ENCODE data around the gene ABCA1.
"Not testable (repeated sequence)": the region's sequence is repeated elsewhere in the genome, so short reads cannot be mapped to it uniquely, and the experiment has no call there.

ABCA1 gene

GRCh38 chr9:104775976-104776375 is 152.0 kb downstream of the ABCA1 start:
- no peaks in the 10 kb centered on the region for H3K4me1 ChIP-seq (ENCODE audit: control insufficient read depth, insufficient read depth, low read length)

GRCh38 chr9:104775574-104775936 is 152.4 kb downstream of the ABCA1 start:
- Histone ChIP-seq H3K4me3 (ENCODE audit: low read depth, low read length) (no peak overlapping the region), H3K9me3 (ENCODE audit: control insufficient read depth, insufficient read depth, low read depth, low read length) (no peaks in the 10 kb centered on the region), H3K9ac (ENCODE audit: low read length) (no peak overlapping the region), H3K27me3 (ENCODE audit: control insufficient read depth, insufficient read depth, low read length) (no peaks in the 10 kb centered on the region), H3K4me1 (ENCODE audit: control insufficient read depth, insufficient read depth, low read length) (no peaks in the 10 kb centered on the region), H3K36me3 (ENCODE audit: control insufficient read depth, insufficient read depth, low read length) (no peaks in the 10 kb centered on the region), H3K27ac (ENCODE audit: low read depth, low read length) (no peak overlapping the region)

More at GRCh38 chr9:104775976-104776375, 152.0 kb downstream of the ABCA1 start:
- Histone ChIP-seq H3K27ac (ENCODE audit: low read depth, low read length) (no peak overlapping the region), H3K27me3 (ENCODE audit: control insufficient read depth, insufficient read depth, low read length) (no peaks in the 10 kb centered on the region), H3K4me3 (ENCODE audit: low read depth, low read length) (no peak overlapping the region), H3K9me3 (ENCODE audit: control insufficient read depth, insufficient read depth, low read depth, low read length) (no peaks in the 10 kb centered on the region), H3K36me3 (ENCODE audit: control insufficient read depth, insufficient read depth, low read length) (no peaks in the 10 kb centered on the region), H3K9ac (ENCODE audit: low read length) (no peak overlapping the region)

- no peaks in the 10 kb centered on the region for H3K4me1 ChIP-seq (ENCODE audit: control insufficient read depth, insufficient read depth, low read length)
- no peak overlapping the region for H3K9ac ChIP-seq (ENCODE audit: low read length)
- H3K36me3 ChIP-seq (ENCODE audit: control insufficient read depth, insufficient read depth, low read length): no peaks in the 10 kb centered on the region
- no peak overlapping the region for H3K4me3 ChIP-seq (ENCODE audit: low read depth, low read length)
- no peak overlapping the region for H3K27ac ChIP-seq (ENCODE audit: low read depth, low read length)
- H3K27me3 ChIP-seq (ENCODE audit: control insufficient read depth, insufficient read depth, low read length): no peaks in the 10 kb centered on the region
- no peaks in the 10 kb centered on the region for H3K9me3 ChIP-seq (ENCODE audit: control insufficient read depth, insufficient read depth, low read depth, low read length)
Observed at GRCh38 chr9:104774831-104775573, 153.0 kb downstream of the ABCA1 start.

GRCh38 chr9:104774132-104774531 is 153.8 kb downstream of the ABCA1 start:
- no peaks in the 10 kb centered on the region for H3K36me3 ChIP-seq (ENCODE audit: control insufficient read depth, insufficient read depth, low read length)
- no peaks in the 10 kb centered on the region for H3K4me1 ChIP-seq (ENCODE audit: control insufficient read depth, insufficient read depth, low read length)
- H3K9me3 ChIP-seq (ENCODE audit: control insufficient read depth, insufficient read depth, low read depth, low read length): no peaks in the 10 kb centered on the region
- H3K9ac ChIP-seq (ENCODE audit: low read length): no peak overlapping the region
- H3K4me3 ChIP-seq (ENCODE audit: low read depth, low read length): no peak overlapping the region
- H3K27ac ChIP-seq (ENCODE audit: low read depth, low read length): no peak overlapping the region
- no peaks in the 10 kb centered on the region for H3K27me3 ChIP-seq (ENCODE audit: control insufficient read depth, insufficient read depth, low read length)

GRCh38 chr9:104772714-104773510 is 155.0 kb downstream of the ABCA1 start:
- H3K27me3 ChIP-seq (ENCODE audit: control insufficient read depth, insufficient read depth, low read length): no peaks in the 10 kb centered on the region
- no peak overlapping the region for H3K27ac ChIP-seq (ENCODE audit: low read depth, low read length)
- no peaks in the 10 kb centered on the region for H3K36me3 ChIP-seq (ENCODE audit: control insufficient read depth, insufficient read depth, low read length)
- H3K9ac ChIP-seq (ENCODE audit: low read length): no peak overlapping the region
- H3K4me3 ChIP-seq (ENCODE audit: low read depth, low read length): no peak overlapping the region
- no peaks in the 10 kb centered on the region for H3K4me1 ChIP-seq (ENCODE audit: control insufficient read depth, insufficient read depth, low read length)
- no peaks in the 10 kb centered on the region for H3K9me3 ChIP-seq (ENCODE audit: control insufficient read depth, insufficient read depth, low read depth, low read length)

GRCh38 chr9:104769655-104770054 is 158.3 kb downstream of the ABCA1 start:
- Histone ChIP-seq H3K36me3 (ENCODE audit: control insufficient read depth, insufficient read depth, low read length) (no peaks in the 10 kb centered on the region), H3K9ac (ENCODE audit: low read length) (no peak overlapping the region), H3K27ac (ENCODE audit: low read depth, low read length) (no peak overlapping the region), H3K4me3 (ENCODE audit: low read depth, low read length) (no peak overlapping the region), H3K9me3 (ENCODE audit: control insufficient read depth, insufficient read depth, low read depth, low read length) (no peaks in the 10 kb centered on the region), H3K27me3 (ENCODE audit: control insufficient read depth, insufficient read depth, low read length) (no peaks in the 10 kb centered on the region), H3K4me1 (ENCODE audit: control insufficient read depth, insufficient read depth, low read length) (no peaks in the 10 kb centered on the region)

GRCh38 chr9:104769029-104769428 is 158.9 kb downstream of the ABCA1 start:
- H3K9ac ChIP-seq (ENCODE audit: low read length); H3K4me3 ChIP-seq (ENCODE audit: low read depth, low read length); H3K27ac ChIP-seq (ENCODE audit: low read depth, low read length); H3K36me3 ChIP-seq (ENCODE audit: control insufficient read depth, insufficient read depth, low read length); H3K27me3 ChIP-seq (ENCODE audit: control insufficient read depth, insufficient read depth, low read length); H3K4me1 ChIP-seq (ENCODE audit: control insufficient read depth, insufficient read depth, low read length); H3K9me3 ChIP-seq (ENCODE audit: control insufficient read depth, insufficient read depth, low read depth, low read length): not testable (repeated sequence)

- H3K27me3 ChIP-seq (ENCODE audit: control insufficient read depth, insufficient read depth, low read length): peaks cover 6% of the 10 kb centered on the region
- no peaks in the 10 kb centered on the region for H3K36me3 ChIP-seq (ENCODE audit: control insufficient read depth, insufficient read depth, low read length)
- no peak overlapping the region for H3K9ac ChIP-seq (ENCODE audit: low read length)
- no peak overlapping the region for H3K4me3 ChIP-seq (ENCODE audit: low read depth, low read length)
- H3K4me1 ChIP-seq (ENCODE audit: control insufficient read depth, insufficient read depth, low read length): no peaks in the 10 kb centered on the region
- H3K27ac ChIP-seq (ENCODE audit: low read depth, low read length): no peak overlapping the region
- H3K9me3 ChIP-seq (ENCODE audit: control insufficient read depth, insufficient read depth, low read depth, low read length): no peaks in the 10 kb centered on the region
Observed at GRCh38 chr9:104767507-104767906, 160.4 kb downstream of the ABCA1 start.

- H3K4me3 ChIP-seq (ENCODE audit: low read depth, low read length): no peak overlapping the region
- no peaks in the 10 kb centered on the region for H3K9me3 ChIP-seq (ENCODE audit: control insufficient read depth, insufficient read depth, low read depth, low read length)
- H3K27ac ChIP-seq (ENCODE audit: low read depth, low read length): no peak overlapping the region
- no peaks in the 10 kb centered on the region for H3K36me3 ChIP-seq (ENCODE audit: control insufficient read depth, insufficient read depth, low read length)
- no peak overlapping the region for H3K9ac ChIP-seq (ENCODE audit: low read length)
- H3K27me3 ChIP-seq (ENCODE audit: control insufficient read depth, insufficient read depth, low read length): peaks cover 6% of the 10 kb centered on the region
- H3K4me1 ChIP-seq (ENCODE audit: control insufficient read depth, insufficient read depth, low read length): no peaks in the 10 kb centered on the region
Observed at GRCh38 chr9:104766025-104766424, 161.9 kb downstream of the ABCA1 start.

- H3K27me3 ChIP-seq (ENCODE audit: control insufficient read depth, insufficient read depth, low read length): peaks cover 6% of the 10 kb centered on the region
- no peak overlapping the region for H3K4me3 ChIP-seq (ENCODE audit: low read depth, low read length)
- no peaks in the 10 kb centered on the region for H3K9me3 ChIP-seq (ENCODE audit: control insufficient read depth, insufficient read depth, low read depth, low read length)
- H3K9ac ChIP-seq (ENCODE audit: low read length): no peak overlapping the region
- H3K36me3 ChIP-seq (ENCODE audit: control insufficient read depth, insufficient read depth, low read length): no peaks in the 10 kb centered on the region
- H3K4me1 ChIP-seq (ENCODE audit: control insufficient read depth, insufficient read depth, low read length): no peaks in the 10 kb centered on the region
- H3K27ac ChIP-seq (ENCODE audit: low read depth, low read length): no peak overlapping the region
Observed at GRCh38 chr9:104765138-104765537, 162.8 kb downstream of the ABCA1 start.

- no peak overlapping the region for H3K9ac ChIP-seq (ENCODE audit: low read length)
- H3K4me1 ChIP-seq (ENCODE audit: control insufficient read depth, insufficient read depth, low read length): no peaks in the 10 kb centered on the region
- H3K9me3 ChIP-seq (ENCODE audit: control insufficient read depth, insufficient read depth, low read depth, low read length): no peaks in the 10 kb centered on the region
- H3K4me3 ChIP-seq (ENCODE audit: low read depth, low read length): no peak overlapping the region
- H3K36me3 ChIP-seq (ENCODE audit: control insufficient read depth, insufficient read depth, low read length): no peaks in the 10 kb centered on the region
- H3K27ac ChIP-seq (ENCODE audit: low read depth, low read length): no peak overlapping the region
- H3K27me3 ChIP-seq (ENCODE audit: control insufficient read depth, insufficient read depth, low read length): peaks cover 6% of the 10 kb centered on the region
Observed at GRCh38 chr9:104758974-104759373, 169.0 kb downstream of the ABCA1 start.

All from HUES6 (cell line).